SK-N-MC (cell line): Measurements from ENCODE around the gene MAFB.

Experiments used
- EZH2 ChIP-seq: fragments of 200-600 bp; sonication (generic); IDR thresholded peaks from one replicate; pipeline ENCODE4 v1.6.1; 2017; ENCODE audit warnings: antibody characterized with exemption
- FOXP2 ChIP-seq: optimal IDR thresholded peaks from 2 replicates; pipeline ENCODE3; 2011; ENCODE audit warnings: mild to moderate bottlenecking, moderate library complexity; ENCODE audit not compliant: insufficient read depth; ENCODE audit errors: extremely low read length, control extremely low read depth
- POLR2AphosphoS5 ChIP-seq: IDR thresholded peaks from 2 replicates; pipeline ENCODE4 v1.6.1; 2012; ENCODE audit warnings: mild to moderate bottlenecking, low read depth, low read length, borderline replicate concordance

DNA sequence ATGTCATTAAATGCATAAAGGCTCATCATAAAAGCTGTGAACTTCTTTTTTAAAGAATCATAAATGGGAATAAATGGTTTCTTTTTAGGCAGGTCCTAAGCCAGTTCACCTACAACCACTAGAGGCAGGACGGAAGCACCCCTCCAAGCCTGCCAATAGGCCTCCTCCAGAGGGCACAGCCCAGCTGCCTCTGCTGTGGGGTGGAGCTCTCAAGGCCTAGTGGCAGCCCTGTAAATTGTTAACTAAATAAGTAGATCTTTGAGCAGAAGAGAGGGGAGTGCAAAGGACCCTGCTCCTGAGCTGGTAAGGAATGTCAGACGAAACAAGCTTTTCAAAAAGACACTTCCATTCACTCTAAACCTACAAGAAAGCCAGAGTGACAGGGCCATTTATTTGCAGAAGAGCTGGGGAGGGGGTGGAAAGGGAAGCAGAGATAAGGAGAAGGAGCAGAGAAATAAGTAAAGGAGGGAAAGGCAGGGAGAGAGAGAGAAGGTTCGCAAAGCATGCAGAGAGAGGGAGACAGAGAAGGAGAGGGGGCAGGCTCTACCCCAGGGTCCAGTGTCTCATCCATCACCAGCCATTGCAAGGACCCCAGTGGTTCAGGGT lies 18.0 kb upstream of the MAFB start:
- TF ChIP-seq EZH2 (no peak), POLR2AphosphoS5 (no peak), FOXP2 (no peak)
